Measurements from ENCODE around the gene NCAM1. TPM values are rescaled to one million over a fixed set of nuclear protein-coding genes. Genes with fewer than 3 reads are reported as not detected.

The NCAM1 gene
- total RNA-seq, 1 donor from 2014 or later, result 33.6 TPM

GRCh38 chr11:113021111-113021510 lies 59.9 kb downstream of the NCAM1 start:
- H3K36me3 ChIP-seq, result no peaks in the 10 kb centered on the region
- intact Hi-C loops (cut with DNase I), result no loop called here

GRCh38 chr11:113022262-113022661 lies 61.0 kb downstream of the NCAM1 start:
- TF ChIP-seq POLR2AphosphoS5 (IDR thresholded peaks at IDR 0.05; ENCODE audit: insufficient read depth in 1 of 2, low read depth in 1 of 2), result no peak
- no peak for TF ChIP-seq POLR2A (IDR thresholded peaks at IDR 0.05)
- TF ChIP-seq CTCF (IDR thresholded peaks at IDR 0.05), result no peak
- H3K4me1 ChIP-seq, result no peaks in the 10 kb centered on the region
- H3K36me3 ChIP-seq, result no peaks in the 10 kb centered on the region
- H3K4me3 ChIP-seq, result no peak overlapping the region
- no peak overlapping the region for H3K27ac ChIP-seq
- intact Hi-C loops (cut with DNase I), result no loop called here
- H3K9me3 ChIP-seq, result no peaks in the 10 kb centered on the region
- H3K27me3 ChIP-seq, result no peaks in the 10 kb centered on the region
- DNase-seq (ENCODE audit: extremely low spot score in 2 of 2), result no peak

More at GRCh38 chr11:113021111-113021510, 59.9 kb downstream of the NCAM1 start:
- H3K27ac ChIP-seq, result no peak overlapping the region
- no peak for DNase-seq (ENCODE audit: extremely low spot score in 2 of 2)
- H3K4me3 ChIP-seq, result no peak overlapping the region
- H3K4me1 ChIP-seq, result peaks cover 6% of the 10 kb centered on the region
- H3K9me3 ChIP-seq, result no peaks in the 10 kb centered on the region
- no peaks in the 10 kb centered on the region for H3K27me3 ChIP-seq
- no peak for TF ChIP-seq POLR2A (IDR thresholded peaks at IDR 0.05)
- no peak for TF ChIP-seq CTCF (IDR thresholded peaks at IDR 0.05)

- TF ChIP-seq CTCF (IDR thresholded peaks at IDR 0.05), result no peak
- TF ChIP-seq POLR2AphosphoS5 (IDR thresholded peaks at IDR 0.05; ENCODE audit: insufficient read depth in 1 of 2, low read depth in 1 of 2), result no peak
- TF ChIP-seq POLR2A (IDR thresholded peaks at IDR 0.05), result no peak
- H3K4me3 ChIP-seq, result no peak overlapping the region
These were observed 62.0 kb downstream of the NCAM1 start for GRCh38 chr11:113023228-113023627.

GRCh38 chr11:113023986-113024385 lies 62.8 kb downstream of the NCAM1 start:
- no peak overlapping the region for H3K4me3 ChIP-seq
- H3K4me1 ChIP-seq, result no peaks in the 10 kb centered on the region
- intact Hi-C loops (cut with DNase I), result no loop called here
- H3K9me3 ChIP-seq, result no peaks in the 10 kb centered on the region
- DNase-seq (ENCODE audit: extremely low spot score in 2 of 2), result no peak
- H3K27ac ChIP-seq, result no peak overlapping the region
- TF ChIP-seq POLR2A (IDR thresholded peaks at IDR 0.05), result no peak
- no peak for TF ChIP-seq POLR2AphosphoS5 (IDR thresholded peaks at IDR 0.05; ENCODE audit: insufficient read depth in 1 of 2, low read depth in 1 of 2)
- TF ChIP-seq CTCF (IDR thresholded peaks at IDR 0.05), result no peak
- no peaks in the 10 kb centered on the region for H3K36me3 ChIP-seq
- H3K27me3 ChIP-seq, result no peaks in the 10 kb centered on the region

More at GRCh38 chr11:113023228-113023627, 62.0 kb downstream of the NCAM1 start:
- H3K27me3 ChIP-seq, result no peaks in the 10 kb centered on the region
- intact Hi-C loops (cut with DNase I), result no loop called here
- H3K9me3 ChIP-seq, result no peaks in the 10 kb centered on the region
- H3K4me1 ChIP-seq, result no peaks in the 10 kb centered on the region
- no peak for DNase-seq (ENCODE audit: extremely low spot score in 2 of 2)
- H3K36me3 ChIP-seq, result no peaks in the 10 kb centered on the region
- H3K27ac ChIP-seq, result no peak overlapping the region

DNA sequence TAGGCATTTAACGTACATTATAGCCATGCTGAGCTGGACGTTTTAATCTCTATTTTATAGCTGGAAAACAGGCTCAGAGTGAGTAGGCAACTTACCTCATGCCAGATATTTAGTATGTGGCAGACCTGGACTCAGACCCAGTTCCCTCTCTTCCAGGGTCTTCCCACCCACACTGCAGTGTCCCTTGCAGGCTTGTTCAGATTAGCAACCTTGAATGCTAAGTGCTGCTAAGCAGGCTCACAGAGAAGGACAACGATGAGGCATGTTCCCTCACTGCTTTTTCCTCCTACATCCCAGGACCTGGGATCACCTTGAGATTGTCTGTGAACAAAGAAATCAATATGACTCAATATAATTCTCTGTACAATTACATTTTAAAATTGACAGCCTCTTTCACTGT lies 65.6 kb downstream of the NCAM1 start:
- DNase-seq (ENCODE audit: extremely low spot score in 2 of 2), result no peak
- no peaks in the 10 kb centered on the region for H3K4me1 ChIP-seq
- TF ChIP-seq POLR2A (IDR thresholded peaks at IDR 0.05), result no peak
- TF ChIP-seq CTCF (IDR thresholded peaks at IDR 0.05), result no peak
- TF ChIP-seq POLR2AphosphoS5 (IDR thresholded peaks at IDR 0.05; ENCODE audit: insufficient read depth in 1 of 2, low read depth in 1 of 2), result no peak
- no peak overlapping the region for H3K4me3 ChIP-seq
- intact Hi-C loops (cut with DNase I), result no loop called here
- H3K9me3 ChIP-seq, result no peaks in the 10 kb centered on the region
- no peaks in the 10 kb centered on the region for H3K27me3 ChIP-seq
- no peak overlapping the region for H3K27ac ChIP-seq
- no peaks in the 10 kb centered on the region for H3K36me3 ChIP-seq

All from vagina (tissue), 2 donors.